ENCODE results near the gene ZFR2. TPM values are rescaled to one million over a fixed set of nuclear protein-coding genes. Genes with fewer than 3 reads are reported as not detected.
"Not testable (repeated sequence)": the region's sequence is repeated elsewhere in the genome, so short reads cannot be mapped to it uniquely, and the experiment has no call there.

Gene ZFR2
- total and polyA plus RNA-seq, 2 of the 8 experiments (the other 6 are each of a cell fraction or from before 2014, with no cell fraction given): 14.5 to 28.4 TPM

DNA sequence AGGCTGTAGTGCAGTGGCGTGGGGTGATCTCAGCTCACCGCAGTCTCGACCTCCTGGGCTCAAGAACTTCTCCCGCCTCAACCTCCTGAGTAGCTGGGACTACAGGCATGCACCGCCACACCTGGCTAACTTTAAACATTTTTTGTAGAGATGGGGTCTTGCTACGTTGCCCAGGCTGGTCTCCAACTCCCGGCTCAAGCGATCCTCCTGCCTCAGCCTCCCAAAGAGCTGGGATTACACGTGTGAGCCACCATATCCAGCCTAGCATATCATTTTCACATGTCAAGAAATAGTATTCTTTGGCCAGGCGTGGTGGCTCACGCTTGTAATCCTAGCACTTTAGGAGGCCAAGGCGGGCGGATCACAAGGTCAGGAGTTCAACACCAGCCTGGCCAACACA lies 110.5 kb downstream of the ZFR2 start:
- not testable (repeated sequence) for H4K8ac ChIP-seq (ENCODE audit: extremely low read depth, insufficient read depth, low read length); H2BK15ac ChIP-seq (ENCODE audit: low read length); H2BK120ac ChIP-seq (replicated peaks; ENCODE audit: low read depth, low read length); DNase-seq (ENCODE audit: low read depth in 1 of 2, low spot score in 2 of 2); H4K5ac ChIP-seq (ENCODE audit: insufficient read length, low read depth, low read length); H3K27ac ChIP-seq (ENCODE audit: low read depth, low read length); H2BK5ac ChIP-seq (ENCODE audit: low read depth, low read length); H2BK20ac ChIP-seq (ENCODE audit: low read length); H3K9ac ChIP-seq (replicated peaks in 1 of 4; ENCODE audit: extremely low read depth in 1 of 4, low read depth in 3 of 4, low read length in 3 of 4); H3K36me3 ChIP-seq (ENCODE audit: control insufficient read depth in 2 of 4, insufficient read depth in 4 of 4, low read length in 3 of 4); H3K27me3 ChIP-seq (replicated peaks in 1 of 4; ENCODE audit: control insufficient read depth in 3 of 4, extremely low read depth in 1 of 4, insufficient read depth in 3 of 4, low read length in 3 of 4); H2AFZ ChIP-seq (ENCODE audit: low read length); H3K56ac ChIP-seq (replicated peaks; ENCODE audit: insufficient read length, low read depth, low read length); H3K4me3 ChIP-seq (ENCODE audit: extremely low read depth in 1 of 4, insufficient read depth in 2 of 4, low read depth in 3 of 4, low read length in 4 of 4); H4K91ac ChIP-seq (replicated peaks; ENCODE audit: insufficient read length, low read length); H2BK12ac ChIP-seq (ENCODE audit: low read depth, low read length); H3K4ac ChIP-seq (replicated peaks; ENCODE audit: insufficient read length, low read depth, low read length); H4K20me1 ChIP-seq (replicated peaks in 1 of 2; ENCODE audit: control insufficient read depth in 1 of 2, insufficient read depth in 2 of 2, low read length in 2 of 2); H2AK5ac ChIP-seq (ENCODE audit: low read depth, low read length); H3K79me1 ChIP-seq (ENCODE audit: low read depth, low read length); H3K9me3 ChIP-seq (ENCODE audit: insufficient read depth in 2 of 2, low read depth in 1 of 2, low read length in 1 of 2); H3K18ac ChIP-seq (ENCODE audit: extremely low read depth, low read length); H3K4me2 ChIP-seq (ENCODE audit: insufficient read depth in 1 of 2, low read depth in 2 of 2, low read length in 2 of 2); H3K4me1 ChIP-seq (replicated peaks in 1 of 4; ENCODE audit: control insufficient read depth in 3 of 4, insufficient read depth in 4 of 4, low read length in 3 of 4); H3K79me2 ChIP-seq (ENCODE audit: control insufficient read depth in 1 of 2, insufficient read depth in 2 of 2, low read length in 2 of 2); FAIRE-seq; H3K14ac ChIP-seq (ENCODE audit: insufficient read length); H3K23ac ChIP-seq (ENCODE audit: insufficient read length); H3K23me2 ChIP-seq (ENCODE audit: low read depth, low read length)
- ChIA-PET CTCF (ENCODE audit: partially characterized antibody) (interaction anchor here (1.2 to 1.4 kb wide), 3 partner anchors 9 to 60 kb away, joined by 3 read pairs; no protein-coding TSS in a partner anchor), POLR2A (ENCODE audit: partially characterized antibody) (interaction anchor here (1.2 to 2.1 kb wide), 2 partner anchors 17 to 36 kb away, joined by 3 to 4 read pairs; no protein-coding TSS in a partner anchor)
- 88% methylated on average over 13 of the region's 13 CpGs; no CpG with 5 or more reads in 1 of the 2 experiments for WGBS, 2 experiments (ENCODE audit: extremely low coverage in 1 of 2, insufficient coverage in 1 of 2, insufficient read length in 1 of 2, insufficient replicate concordance in 2 of 2, low coverage in 1 of 2, low lambda C conversion rate in 2 of 2, missing lambda C conversion rate in 1 of 2)

DNA sequence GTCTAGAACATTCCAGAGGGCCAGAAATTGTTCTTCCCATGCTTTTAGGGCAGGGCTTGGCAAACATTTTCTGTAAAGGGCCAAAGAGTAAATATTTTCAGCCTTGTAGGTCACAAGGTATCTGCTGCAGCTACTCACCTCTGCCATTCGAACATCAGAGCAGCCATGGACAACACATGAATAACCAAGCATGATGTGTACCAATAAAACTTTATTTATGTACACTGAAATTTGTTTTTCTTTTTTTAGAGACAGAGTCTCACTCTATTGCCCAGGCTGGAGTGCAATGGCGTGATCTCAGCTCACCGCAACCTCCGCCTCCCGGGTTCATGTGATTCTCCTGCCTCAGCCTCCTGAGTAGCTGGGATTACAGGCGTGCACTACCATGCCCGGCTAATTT lies 111.1 kb downstream of the ZFR2 start:
- H3K4me1 ChIP-seq (replicated peaks in 1 of 4; ENCODE audit: control insufficient read depth in 3 of 4, insufficient read depth in 4 of 4, low read length in 3 of 4); DNase-seq (ENCODE audit: low read depth in 1 of 2, low spot score in 2 of 2); H3K14ac ChIP-seq (ENCODE audit: insufficient read length); H4K20me1 ChIP-seq (replicated peaks in 1 of 2; ENCODE audit: control insufficient read depth in 1 of 2, insufficient read depth in 2 of 2, low read length in 2 of 2); H4K91ac ChIP-seq (replicated peaks; ENCODE audit: insufficient read length, low read length); H2BK20ac ChIP-seq (ENCODE audit: low read length); H3K9ac ChIP-seq (replicated peaks in 1 of 4; ENCODE audit: extremely low read depth in 1 of 4, low read depth in 3 of 4, low read length in 3 of 4); H3K23ac ChIP-seq (ENCODE audit: insufficient read length); H2BK12ac ChIP-seq (ENCODE audit: low read depth, low read length); H3K4me3 ChIP-seq (ENCODE audit: extremely low read depth in 1 of 4, insufficient read depth in 2 of 4, low read depth in 3 of 4, low read length in 4 of 4); H2BK120ac ChIP-seq (replicated peaks; ENCODE audit: low read depth, low read length); H3K23me2 ChIP-seq (ENCODE audit: low read depth, low read length); H3K36me3 ChIP-seq (ENCODE audit: control insufficient read depth in 2 of 4, insufficient read depth in 4 of 4, low read length in 3 of 4); H3K79me1 ChIP-seq (ENCODE audit: low read depth, low read length); H3K18ac ChIP-seq (ENCODE audit: extremely low read depth, low read length); H4K8ac ChIP-seq (ENCODE audit: extremely low read depth, insufficient read depth, low read length); H2AK5ac ChIP-seq (ENCODE audit: low read depth, low read length); H2BK15ac ChIP-seq (ENCODE audit: low read length); H3K27me3 ChIP-seq (replicated peaks in 1 of 4; ENCODE audit: control insufficient read depth in 3 of 4, extremely low read depth in 1 of 4, insufficient read depth in 3 of 4, low read length in 3 of 4); H4K5ac ChIP-seq (ENCODE audit: insufficient read length, low read depth, low read length); FAIRE-seq; H2AFZ ChIP-seq (ENCODE audit: low read length); H3K79me2 ChIP-seq (ENCODE audit: control insufficient read depth in 1 of 2, insufficient read depth in 2 of 2, low read length in 2 of 2); H3K4ac ChIP-seq (replicated peaks; ENCODE audit: insufficient read length, low read depth, low read length); H3K56ac ChIP-seq (replicated peaks; ENCODE audit: insufficient read length, low read depth, low read length); H3K4me2 ChIP-seq (ENCODE audit: insufficient read depth in 1 of 2, low read depth in 2 of 2, low read length in 2 of 2); H3K9me3 ChIP-seq (ENCODE audit: insufficient read depth in 2 of 2, low read depth in 1 of 2, low read length in 1 of 2); H3K27ac ChIP-seq (ENCODE audit: low read depth, low read length); H2BK5ac ChIP-seq (ENCODE audit: low read depth, low read length): not testable (repeated sequence)
- POLR2A ChIA-PET (ENCODE audit: partially characterized antibody): interaction anchor here (2.1 to 2.3 kb wide), 2 partner anchors 10 to 16 kb away, joined by 4 to 10 read pairs; no protein-coding TSS in a partner anchor
- 90% methylated on average over 7 of the region's 7 CpGs; no CpG with 5 or more reads in 1 of the 2 experiments for WGBS, 2 experiments (ENCODE audit: extremely low coverage in 1 of 2, insufficient coverage in 1 of 2, insufficient read length in 1 of 2, insufficient replicate concordance in 2 of 2, low coverage in 1 of 2, low lambda C conversion rate in 2 of 2, missing lambda C conversion rate in 1 of 2)
- CTCF ChIA-PET (ENCODE audit: partially characterized antibody): interaction anchor here (1.3 kb wide), 2 partner anchors 12 to 60 kb away, joined by 3 read pairs; no protein-coding TSS in a partner anchor

All from H1 (cell line).